HG03108 (cell line): ENCODE results near the gene NKIRAS2.

Experiments used
- ATAC-seq: cut with Tn5 transposase; IDR thresholded peaks from one replicate; pipeline ENCODE4 v1.9.1; 2021; ENCODE audit warnings: moderate library complexity; ENCODE audit not compliant: unreplicated experiment

Gene NKIRAS2

GRCh38 chr17:42019509-42020404, at the start of gene NKIRAS2:
NKIRAS2 (plus strand) TSS chr17:42020090; CDS start chr17:42021578, 1,488 bp downstream.
- peak; percentile 41 for ATAC-seq

GRCh38 chr17:41970901-41971331, 49.0 kb upstream of the NKIRAS2 start:
- ATAC-seq: no peak

- no peak for ATAC-seq
Measured at GRCh38 chr17:41971721-41972523, 48.0 kb upstream of the NKIRAS2 start.

GRCh38 chr17:41972571-41973407, 47.1 kb upstream of the NKIRAS2 start:
- no peak for ATAC-seq

GRCh38 chr17:41973408-41973811, 46.5 kb upstream of the NKIRAS2 start:
- ATAC-seq: no peak

- no peak for ATAC-seq
Measured at GRCh38 chr17:41974031-41974430, 45.9 kb upstream of the NKIRAS2 start.

GRCh38 chr17:41974658-41975057, 45.2 kb upstream of the NKIRAS2 start:
- no peak for ATAC-seq

- ATAC-seq: no peak
Measured at GRCh38 chr17:41975099-41976083, 44.5 kb upstream of the NKIRAS2 start.

GRCh38 chr17:41976142-41976768, 43.6 kb upstream of the NKIRAS2 start:
- no peak for ATAC-seq

- no peak for ATAC-seq
Measured at GRCh38 chr17:41977991-41978390, 41.9 kb upstream of the NKIRAS2 start.

- ATAC-seq: no peak
Measured at GRCh38 chr17:41982026-41982760, 37.7 kb upstream of the NKIRAS2 start.

GRCh38 chr17:41984454-41984853, 35.4 kb upstream of the NKIRAS2 start:
- ATAC-seq: no peak

- no peak for ATAC-seq
Measured at GRCh38 chr17:41985919-41986318, 34.0 kb upstream of the NKIRAS2 start.

GRCh38 chr17:41986634-41987033, 33.3 kb upstream of the NKIRAS2 start:
- ATAC-seq: no peak

- ATAC-seq: no peak
Measured at GRCh38 chr17:41987642-41988041, 32.2 kb upstream of the NKIRAS2 start.

- ATAC-seq: no peak
Measured at GRCh38 chr17:41988418-41988817, 31.5 kb upstream of the NKIRAS2 start.

GRCh38 chr17:41989702-41990419, 30.0 kb upstream of the NKIRAS2 start:
- ATAC-seq: no peak

GRCh38 chr17:41992576-41992975, 27.3 kb upstream of the NKIRAS2 start:
- ATAC-seq: no peak
